GM18498 (cell line): ENCODE measurements around the gene DLGAP1.
A peak's percentile ranks its signal among the peaks of the same experiment; 100 is the strongest.
"Not testable (repeated sequence)": the region's sequence is repeated elsewhere in the genome, so short reads cannot be mapped to it uniquely, and the experiment has no call there.

Experiments used
- ATAC-seq: cut with Tn5 transposase; IDR thresholded peaks from one replicate; pipeline ENCODE4 v1.9.1; 2021; ENCODE audit warnings: mild to moderate bottlenecking, moderate library complexity; ENCODE audit not compliant: unreplicated experiment

Gene DLGAP1

GRCh38 chr18:4102901-4103300, 352.2 kb downstream of the DLGAP1 start:
- no peak for ATAC-seq

GRCh38 chr18:4101009-4101408, 354.1 kb downstream of the DLGAP1 start:
- no peak for ATAC-seq

- no peak for ATAC-seq
These were observed 358.6 kb downstream of the DLGAP1 start for GRCh38 chr18:4096486-4096885.

- no peak for ATAC-seq
These were observed 361.4 kb downstream of the DLGAP1 start for GRCh38 chr18:4093676-4094075.

GRCh38 chr18:4084382-4084900, 370.7 kb downstream of the DLGAP1 start:
- no peak for ATAC-seq

GRCh38 chr18:4078246-4078645, 376.9 kb downstream of the DLGAP1 start:
- no peak for ATAC-seq

GRCh38 chr18:4077721-4078120, 377.4 kb downstream of the DLGAP1 start:
- ATAC-seq = no peak

GRCh38 chr18:4077204-4077603, 377.9 kb downstream of the DLGAP1 start:
- ATAC-seq = no peak

- no peak for ATAC-seq
These were observed 380.5 kb downstream of the DLGAP1 start for GRCh38 chr18:4074647-4075046.

GRCh38 chr18:4069183-4069582, 385.9 kb downstream of the DLGAP1 start:
- ATAC-seq = no peak

GRCh38 chr18:4068552-4069158, 386.5 kb downstream of the DLGAP1 start:
- peak; percentile 71 for ATAC-seq

GRCh38 chr18:4063545-4063944, 391.6 kb downstream of the DLGAP1 start:
- no peak for ATAC-seq

- ATAC-seq = no peak
These were observed 394.5 kb downstream of the DLGAP1 start for GRCh38 chr18:4060427-4061281.

- ATAC-seq = no peak
These were observed 396.9 kb downstream of the DLGAP1 start for GRCh38 chr18:4058179-4058578.

- ATAC-seq = no peak
These were observed 414.6 kb downstream of the DLGAP1 start for GRCh38 chr18:4040391-4041092.

- no peak for ATAC-seq
These were observed 419.6 kb downstream of the DLGAP1 start for GRCh38 chr18:4035521-4035920.

- ATAC-seq = not testable (repeated sequence)
These were observed 420.3 kb downstream of the DLGAP1 start for GRCh38 chr18:4034815-4035214.

GRCh38 chr18:4026542-4026941, 428.6 kb downstream of the DLGAP1 start:
- ATAC-seq = no peak

- ATAC-seq = no peak
These were observed 430.4 kb downstream of the DLGAP1 start for GRCh38 chr18:4024702-4025101.

- ATAC-seq = not testable (repeated sequence)
These were observed 432.4 kb downstream of the DLGAP1 start for GRCh38 chr18:4022749-4023148.

GRCh38 chr18:4020026-4020425, 435.1 kb downstream of the DLGAP1 start:
- no peak for ATAC-seq

- ATAC-seq = peak; percentile 86
These were observed 437.6 kb downstream of the DLGAP1 start for GRCh38 chr18:4017480-4017879.
